Anterior cingulate cortex (tissue), 58 donors: Measurements from ENCODE around the gene GLI3.

Experiments
- DNase-seq, 58 donors: peaks; one replicate each; lab custom pipeline; 2025; lab: John Stamatoyannopoulos, UW

Gene GLI3

DNA sequence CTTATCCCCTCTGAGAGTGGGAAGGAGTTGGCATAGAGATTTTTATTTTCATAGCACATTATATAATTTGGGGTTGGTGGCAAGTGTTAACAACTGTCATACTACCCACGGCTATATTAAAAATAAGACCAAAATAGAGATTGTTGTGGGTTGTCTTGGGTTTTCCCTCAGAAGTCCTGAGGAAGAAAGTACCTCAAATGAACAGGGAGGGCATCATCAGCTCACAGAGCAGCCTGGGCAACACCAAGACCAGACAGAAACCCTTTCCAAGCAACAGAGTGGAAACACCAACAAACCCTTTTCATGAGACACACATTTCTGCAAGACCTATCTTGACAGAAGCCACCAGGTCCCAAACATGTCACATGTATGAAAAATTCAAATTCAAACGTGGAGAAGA lies 121.2 kb downstream of the GLI3 start:
- no peak for DNase-seq

DNA sequence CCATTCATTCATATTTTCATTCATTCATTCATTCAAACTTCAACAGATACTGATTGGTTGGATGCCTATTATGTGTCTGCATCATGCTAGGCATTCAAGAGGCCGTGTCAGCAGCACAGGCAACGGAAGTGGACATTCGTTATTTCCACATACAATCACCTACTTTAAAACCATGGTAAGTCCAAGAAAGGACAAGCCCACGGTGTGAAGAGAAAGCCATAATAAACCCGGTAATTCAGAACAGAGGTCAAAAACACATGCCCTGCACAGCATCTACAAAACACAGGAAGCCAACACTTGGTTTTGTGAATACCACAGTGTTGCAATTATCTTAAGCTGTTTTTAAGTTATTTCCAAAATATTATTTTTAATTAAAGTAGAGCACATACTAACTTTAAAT lies 126.7 kb downstream of the GLI3 start:
- no peak for DNase-seq

DNA sequence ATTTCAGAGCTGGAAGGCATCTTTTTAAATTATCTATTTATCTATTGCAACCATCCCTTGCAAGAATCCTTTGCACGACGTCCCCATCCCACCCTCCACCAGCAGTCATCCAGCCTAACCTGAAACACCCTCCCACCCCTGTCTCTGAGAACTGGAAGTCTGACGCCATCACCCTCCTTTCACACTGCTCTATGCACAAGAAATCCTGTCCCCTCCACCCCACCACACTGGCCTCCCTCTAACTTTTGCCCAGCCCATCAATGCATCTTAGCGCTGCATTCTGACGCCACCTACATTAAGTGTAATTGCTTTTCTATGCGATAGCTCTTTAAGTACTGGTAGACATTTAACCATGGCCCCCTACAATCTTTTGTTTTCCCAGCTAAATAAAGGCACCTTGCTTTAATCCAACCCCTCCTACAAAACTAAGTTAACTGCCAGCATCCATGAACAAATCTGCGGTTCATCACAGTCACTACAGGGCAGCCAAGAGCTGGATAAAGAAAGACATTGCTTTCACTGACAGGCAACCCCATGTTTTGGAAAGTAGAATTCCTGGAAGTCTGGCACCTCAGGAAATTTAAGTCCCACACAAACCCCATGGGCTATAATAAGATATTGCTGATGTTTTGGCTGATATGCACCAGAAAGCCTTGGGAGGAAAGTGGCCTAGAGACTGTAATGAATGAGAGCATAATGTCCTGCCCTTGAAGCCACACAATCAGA lies 128.0 kb downstream of the GLI3 start:
- DNase-seq: no peak

DNA sequence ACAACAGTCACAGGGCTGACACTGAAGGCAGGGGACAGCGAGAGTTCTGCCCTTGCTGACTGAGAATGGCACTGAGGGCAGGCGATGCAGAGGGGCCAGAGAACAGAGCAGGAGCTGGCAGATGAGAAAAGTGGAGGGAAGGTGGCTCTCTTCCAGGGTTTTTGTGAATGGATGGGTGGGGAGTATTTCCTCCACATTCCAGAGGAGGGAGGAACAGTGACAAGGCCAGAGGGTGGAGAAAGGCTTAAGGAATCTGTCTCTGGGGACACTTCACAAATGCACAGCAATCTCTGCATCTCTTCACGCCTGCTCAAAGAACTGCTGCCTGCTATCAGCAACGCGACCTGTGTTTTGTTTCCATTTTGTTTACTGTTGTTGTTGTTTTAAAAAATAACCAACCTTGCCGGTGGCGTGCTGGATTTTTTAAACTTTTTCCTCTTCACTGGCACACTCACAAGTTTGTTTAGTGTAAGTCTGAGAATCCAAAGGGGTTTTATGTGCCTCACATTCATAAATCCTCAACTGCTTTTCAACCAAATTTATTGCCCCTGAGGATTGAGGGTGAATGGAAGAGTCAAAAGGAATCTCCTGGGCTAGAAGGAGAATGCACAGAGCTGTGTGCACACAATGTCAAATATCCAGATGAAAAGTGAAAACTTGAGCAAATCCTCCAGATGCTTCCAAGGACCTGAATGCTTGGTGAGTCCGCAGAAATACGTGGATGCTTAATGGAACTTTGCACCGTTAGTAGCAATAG lies 129.3 kb downstream of the GLI3 start:
- no peak for DNase-seq

DNA sequence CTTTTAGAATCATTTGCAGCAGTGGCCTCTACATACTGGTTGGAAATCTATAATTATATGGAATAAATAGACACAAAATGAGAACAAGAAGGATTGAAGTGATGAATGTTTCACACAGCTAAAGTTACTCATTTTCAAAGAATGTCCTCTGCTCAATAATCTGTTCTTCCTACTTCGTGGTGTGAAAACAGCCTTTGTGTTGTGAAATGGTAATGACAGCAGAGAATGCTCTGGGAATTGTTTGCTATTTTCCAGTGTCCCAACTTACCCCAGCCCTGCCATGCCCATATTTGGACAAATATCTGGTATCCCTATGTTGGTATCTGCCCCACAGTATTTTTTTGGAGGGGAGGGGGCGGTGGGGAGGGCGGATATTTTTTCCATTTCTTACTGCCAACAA lies 130.4 kb downstream of the GLI3 start:
- no peak for DNase-seq

DNA sequence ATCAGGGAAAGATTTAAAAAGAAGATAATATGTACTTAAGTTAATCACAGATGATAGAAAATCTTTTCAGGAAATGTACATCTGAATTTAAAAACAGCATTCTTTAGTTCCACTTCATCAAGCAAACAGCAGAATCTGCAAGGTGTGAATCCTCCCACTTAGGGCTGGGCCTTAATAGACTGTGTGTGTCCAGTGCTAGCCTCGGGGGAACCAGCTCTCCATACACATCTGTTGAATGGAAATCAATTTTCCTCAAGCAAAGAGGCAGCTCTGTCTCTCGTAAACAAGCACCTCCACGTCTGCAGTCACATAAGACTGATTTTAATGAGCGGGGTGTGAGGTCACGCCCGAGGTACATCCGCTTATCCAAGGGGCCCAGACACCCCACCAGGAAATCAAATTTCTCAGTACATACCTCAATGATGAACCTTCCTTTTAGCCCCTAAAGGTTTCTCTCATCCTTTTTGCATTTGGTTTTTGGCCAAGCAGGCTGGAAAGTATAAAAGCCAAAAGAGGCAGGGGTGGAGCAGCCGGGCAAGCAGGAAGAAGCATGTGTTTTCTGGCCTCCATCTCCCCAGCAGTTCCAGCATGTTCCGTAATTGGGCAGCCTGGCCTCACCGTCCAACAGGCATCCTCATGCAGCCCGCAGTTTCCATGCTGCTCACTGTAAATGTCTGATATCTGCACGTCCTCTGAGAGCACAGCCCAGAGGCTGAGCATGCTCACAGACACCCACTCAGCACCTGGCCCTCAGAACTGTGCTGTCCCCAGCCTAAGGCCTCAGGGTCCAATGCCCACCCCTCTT lies 131.3 kb downstream of the GLI3 start:
- DNase-seq: no peak

DNA sequence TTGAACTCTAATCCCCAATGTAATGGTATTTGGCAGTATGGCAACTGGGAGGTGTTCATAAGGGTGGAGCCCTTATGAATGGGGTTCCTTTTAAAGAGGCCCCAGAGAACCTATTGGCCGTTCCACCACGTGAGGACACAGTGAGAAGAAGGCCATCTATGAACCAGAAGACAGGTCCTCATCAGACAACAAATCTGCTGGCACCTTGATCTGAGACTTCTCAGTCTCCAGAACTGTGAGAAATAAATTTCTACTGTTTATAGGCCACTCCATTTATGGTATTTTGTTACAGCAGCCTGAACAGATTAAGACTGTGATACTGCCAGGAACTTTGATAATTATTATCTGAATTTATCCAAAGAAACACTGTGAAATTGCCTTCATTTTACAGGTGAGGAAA lies 132.3 kb downstream of the GLI3 start:
- DNase-seq: no peak

DNA sequence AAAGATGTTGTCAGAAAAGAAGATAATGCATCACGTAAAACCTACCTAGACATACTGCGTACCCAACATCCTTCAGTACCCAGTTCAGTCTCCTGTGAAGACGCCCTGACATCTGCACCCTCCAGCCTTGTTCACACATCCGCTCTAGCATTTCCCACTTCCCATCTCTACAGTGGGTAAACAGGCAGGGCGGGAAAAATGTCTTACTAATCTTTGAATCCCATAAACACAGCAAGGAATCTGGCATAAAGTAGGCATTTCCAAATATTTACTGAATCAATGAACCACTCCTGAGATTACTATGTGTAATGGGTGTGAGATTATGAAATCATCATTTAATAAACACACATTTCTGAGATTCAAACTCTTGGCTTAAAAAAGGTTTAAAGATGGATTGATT lies 132.8 kb downstream of the GLI3 start:
- no peak for DNase-seq

DNA sequence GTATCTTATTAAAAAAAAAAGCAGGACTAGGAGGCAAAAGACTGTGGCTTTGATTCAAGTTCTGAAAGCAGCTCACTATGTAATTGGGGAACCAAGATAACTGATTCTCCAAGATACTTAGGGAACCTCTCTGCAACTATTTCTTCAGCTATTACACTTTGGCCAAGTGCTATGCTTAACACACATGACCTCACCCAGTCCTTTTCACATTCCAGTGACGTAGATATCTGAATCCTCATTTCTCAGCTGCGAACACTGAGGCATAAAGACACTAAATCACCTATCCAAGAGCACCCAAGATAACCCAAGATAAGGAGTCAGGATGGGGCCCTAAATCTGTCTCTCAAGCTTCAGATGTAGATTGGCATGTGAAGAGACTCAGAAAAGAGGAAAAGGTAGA lies 133.6 kb downstream of the GLI3 start:
- DNase-seq: no peak

DNA sequence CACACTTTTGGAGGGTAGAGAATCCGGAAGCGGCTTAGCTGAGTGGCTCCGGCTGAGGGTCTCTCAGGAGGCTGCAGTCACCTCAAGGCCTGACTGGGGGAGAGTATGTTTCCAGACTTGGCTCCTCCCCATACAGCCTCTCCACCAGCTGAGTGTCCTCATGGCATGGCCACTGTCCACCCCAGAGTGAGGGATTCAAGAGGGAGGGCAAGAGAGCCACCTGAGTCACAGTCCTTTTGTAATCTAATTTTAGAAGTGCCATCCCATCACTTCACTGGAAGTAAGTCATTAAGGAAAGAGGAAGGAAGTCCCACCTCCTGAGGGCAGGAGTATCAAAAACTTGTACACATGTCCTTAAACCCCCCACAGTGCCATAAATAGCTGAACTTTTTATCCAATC lies 134.0 kb downstream of the GLI3 start:
- DNase-seq: no peak

DNA sequence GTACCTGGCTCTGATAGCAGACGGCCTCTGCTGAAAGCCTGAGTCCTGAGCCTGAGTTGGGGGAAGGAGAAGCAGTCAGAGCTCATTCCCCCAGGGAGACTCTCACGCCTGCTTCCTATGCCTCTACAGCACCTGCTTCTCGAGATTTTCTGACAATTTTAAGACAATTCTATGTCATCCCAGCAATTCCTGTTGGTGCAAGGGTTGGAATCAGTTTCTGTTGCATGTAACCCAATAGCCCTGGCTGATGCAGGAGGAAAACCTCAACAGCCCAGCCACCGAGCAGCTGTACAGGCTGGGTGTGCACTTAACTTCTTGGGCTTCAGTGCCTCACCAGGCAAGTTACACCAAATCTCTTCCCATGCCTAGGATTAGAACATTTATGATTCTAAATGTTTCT lies 134.7 kb downstream of the GLI3 start:
- no peak for DNase-seq

DNA sequence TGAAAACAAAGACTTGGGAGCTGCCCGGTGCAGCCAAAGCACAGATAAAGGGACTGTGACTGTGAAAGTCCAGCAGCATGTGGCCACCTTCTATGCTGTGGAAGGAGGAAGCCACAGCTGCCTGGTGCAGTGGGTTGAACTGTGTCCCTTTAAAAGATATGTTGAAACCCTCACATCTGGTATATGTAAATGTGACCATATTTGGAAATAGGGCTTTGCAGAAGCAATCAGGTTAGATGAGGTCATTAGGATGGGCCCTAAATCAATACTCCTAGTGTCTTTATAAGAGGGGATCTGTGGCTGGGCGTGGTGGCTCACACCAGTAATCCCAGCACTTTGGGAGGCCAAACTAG lies 136.9 kb downstream of the GLI3 start:
- DNase-seq: no peak

DNA sequence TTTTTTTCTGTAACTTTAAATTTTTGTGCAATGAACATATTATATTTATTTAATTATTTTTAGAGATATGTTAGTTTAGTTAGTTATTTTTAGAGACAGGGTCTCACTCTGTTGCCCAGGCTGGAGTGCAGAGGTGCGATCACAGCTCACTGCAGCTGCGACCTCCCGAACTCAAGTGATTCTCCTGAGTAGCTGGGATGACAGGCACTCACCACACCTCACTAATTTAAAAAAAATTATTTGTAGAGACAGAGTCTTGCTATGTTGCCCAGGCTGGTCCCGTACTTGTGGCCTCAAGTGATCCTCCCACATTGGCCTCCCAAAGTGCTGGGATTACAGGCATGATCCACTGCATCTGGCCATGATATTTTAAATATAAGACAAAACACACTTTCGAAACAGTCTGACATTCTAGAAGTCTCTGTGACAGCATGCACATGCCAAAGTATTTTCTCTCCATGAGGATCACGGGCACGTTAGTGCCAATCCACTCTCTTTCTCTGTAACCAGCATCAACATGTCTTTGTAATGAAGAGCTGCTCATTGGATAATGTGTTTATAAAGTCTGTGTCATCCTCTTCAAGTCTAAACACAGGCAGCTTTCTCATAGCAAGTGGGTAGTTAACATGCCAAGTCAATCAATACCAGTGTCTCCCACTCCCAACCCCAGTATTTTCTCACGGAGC lies 137.4 kb downstream of the GLI3 start:
- no peak for DNase-seq

DNA sequence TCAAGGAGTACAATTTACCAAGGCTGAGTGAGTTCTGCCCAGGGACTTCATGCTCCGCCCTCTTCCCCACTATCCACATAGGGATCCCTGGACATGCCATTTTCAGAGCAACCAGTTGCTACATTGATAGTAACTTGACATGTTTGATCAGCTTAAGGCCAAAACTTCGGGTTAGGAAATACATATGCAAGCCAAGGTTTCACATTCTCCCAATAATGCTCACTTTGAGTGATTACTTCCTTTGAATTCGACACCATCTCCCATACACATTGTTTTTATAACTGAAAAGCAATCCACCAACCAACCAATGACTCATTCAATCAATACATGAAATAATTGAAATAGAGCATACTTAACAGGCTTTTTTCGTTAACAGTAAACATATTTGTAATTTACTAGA lies 137.9 kb downstream of the GLI3 start:
- DNase-seq: no peak

DNA sequence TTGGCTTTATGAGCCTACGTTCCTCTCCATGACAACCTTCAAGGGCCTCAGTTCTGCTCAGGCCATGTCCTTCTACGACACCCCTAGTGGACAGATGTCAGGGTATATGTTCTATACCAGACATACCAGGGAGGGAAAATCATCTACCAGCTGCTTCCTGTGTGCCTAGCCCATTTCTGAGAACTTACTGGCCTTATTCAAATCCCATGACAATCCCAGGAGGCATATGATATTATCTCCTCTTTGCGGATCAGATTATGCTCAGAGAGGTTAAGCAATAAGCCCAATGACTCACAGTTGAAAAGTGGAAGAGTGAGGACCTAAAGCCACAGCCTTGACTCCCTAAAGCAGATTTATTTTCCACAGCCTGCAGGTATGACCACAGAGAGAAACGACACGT lies 139.3 kb downstream of the GLI3 start:
- DNase-seq: no peak

DNA sequence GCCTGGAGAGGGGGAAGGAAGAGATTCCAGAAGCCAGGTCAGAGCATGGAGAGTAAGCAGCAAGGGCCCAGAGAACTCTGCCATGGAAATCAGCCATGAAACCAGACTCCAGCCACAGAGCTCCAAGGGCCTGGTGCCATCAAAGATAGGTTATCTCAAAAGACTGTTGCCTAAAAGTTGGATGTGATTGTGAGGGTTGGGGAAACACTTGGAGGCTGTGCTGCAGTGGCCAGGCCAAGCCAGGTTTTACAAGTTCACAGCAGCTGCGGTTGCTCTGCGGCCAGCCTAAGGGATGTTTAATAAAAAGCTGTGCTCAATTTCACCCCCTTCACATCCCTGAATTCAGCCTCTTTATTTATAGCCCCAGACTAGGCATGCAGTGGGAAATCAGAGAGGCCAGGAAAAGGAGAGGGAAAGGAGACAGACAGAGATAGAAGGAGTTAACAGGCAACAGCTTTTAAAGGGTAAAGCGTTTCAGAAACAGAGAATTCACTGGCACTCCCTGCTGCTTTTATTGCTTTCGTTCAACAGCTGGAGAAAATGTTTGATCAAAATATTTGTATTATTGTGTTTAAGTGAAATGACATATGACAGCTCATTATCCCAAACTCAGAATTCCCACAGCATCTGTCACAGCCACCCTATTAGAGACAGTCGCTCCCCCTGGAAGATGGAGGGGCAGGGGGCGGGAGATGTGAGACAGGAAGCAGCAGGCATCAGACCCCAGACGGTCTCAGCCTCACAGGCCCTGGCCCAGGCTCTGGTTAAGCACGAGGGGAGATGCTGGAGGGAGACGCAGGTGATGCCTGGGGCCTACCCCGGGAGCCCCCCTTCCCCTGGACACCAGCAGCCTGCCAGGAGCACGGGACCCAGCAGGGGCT lies 140.1 kb downstream of the GLI3 start:
- no peak for DNase-seq

DNA sequence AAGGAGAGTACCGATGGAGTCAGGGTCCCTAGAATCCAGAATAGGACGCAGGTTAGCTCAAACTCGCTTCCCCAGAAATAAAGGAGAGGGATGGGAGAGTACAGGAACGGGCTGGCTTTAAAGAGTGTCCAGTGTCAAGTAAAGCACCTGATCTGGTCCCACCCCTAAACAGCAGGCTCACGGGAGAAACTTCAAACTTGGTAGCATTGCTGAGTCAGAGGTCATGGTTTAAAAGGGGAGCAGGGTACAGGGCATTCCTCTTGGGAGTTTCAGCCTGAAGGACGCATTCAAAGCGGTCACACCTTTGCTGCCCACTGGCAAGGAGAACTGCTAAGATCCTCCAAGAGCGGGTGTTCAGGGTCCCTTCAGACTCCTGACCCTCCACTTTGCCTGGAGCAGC lies 140.7 kb downstream of the GLI3 start:
- no peak for DNase-seq

DNA sequence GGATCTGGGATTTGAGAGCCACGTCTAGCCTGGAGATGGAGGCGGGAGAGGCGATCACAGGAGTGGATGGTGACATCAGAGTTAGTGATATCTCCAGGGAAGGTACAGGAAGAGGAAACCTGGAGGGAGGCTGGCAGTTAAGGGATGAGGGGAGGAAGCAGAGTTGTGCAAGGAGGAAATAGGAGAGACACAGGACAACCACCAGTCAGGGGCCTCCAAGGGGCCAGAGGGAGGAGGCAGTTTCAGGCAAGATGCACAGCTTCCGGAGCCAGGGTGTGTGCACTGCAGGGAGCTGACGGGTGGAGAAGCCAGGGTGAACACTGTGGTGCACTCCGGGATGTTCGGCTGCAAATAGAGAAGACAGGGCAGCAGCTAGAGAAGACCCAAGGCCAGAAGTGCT lies 141.2 kb downstream of the GLI3 start:
- DNase-seq: no peak

DNA sequence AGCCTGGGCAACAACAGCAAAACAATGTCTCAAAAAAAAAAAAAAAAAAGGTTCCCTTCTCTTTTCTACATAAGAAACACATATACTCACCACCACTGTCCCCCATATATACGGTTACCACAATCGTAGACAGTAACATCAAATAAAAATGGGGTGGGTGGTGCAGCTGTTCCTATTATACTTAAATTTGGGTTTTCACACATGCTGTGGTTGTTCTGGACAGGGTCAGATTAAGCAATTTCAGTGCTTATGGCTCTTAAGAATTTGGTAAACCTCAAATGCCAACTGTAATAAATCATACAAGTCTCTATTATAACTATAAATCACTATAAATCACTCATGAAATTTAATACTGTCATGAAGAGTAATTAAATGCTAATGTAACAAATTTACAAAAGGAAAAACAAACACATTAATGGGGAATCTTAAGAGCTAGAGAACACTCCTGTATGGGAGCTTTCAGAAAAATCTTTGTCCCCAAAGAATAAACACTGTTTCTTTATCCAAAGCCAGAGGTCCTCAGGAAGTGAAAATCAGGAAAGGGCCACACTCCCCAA lies 143.6 kb downstream of the GLI3 start:
- DNase-seq: no peak
